GM18868 (cell line): ENCODE data around the gene IL17REL.
"Not testable (repeated sequence)": the region's sequence is repeated elsewhere in the genome, so short reads cannot be mapped to it uniquely, and the experiment has no call there.

Experiments used
- ATAC-seq: cut with Tn5 transposase; IDR thresholded peaks from one replicate; pipeline ENCODE4 v1.9.1; 2021; ENCODE audit warnings: mild to moderate bottlenecking, moderate library complexity; ENCODE audit not compliant: unreplicated experiment

IL17REL gene

GRCh38 chr22:49992921-49993648 is 19.5 kb downstream of the IL17REL start:
- ATAC-seq: no peak

DNA sequence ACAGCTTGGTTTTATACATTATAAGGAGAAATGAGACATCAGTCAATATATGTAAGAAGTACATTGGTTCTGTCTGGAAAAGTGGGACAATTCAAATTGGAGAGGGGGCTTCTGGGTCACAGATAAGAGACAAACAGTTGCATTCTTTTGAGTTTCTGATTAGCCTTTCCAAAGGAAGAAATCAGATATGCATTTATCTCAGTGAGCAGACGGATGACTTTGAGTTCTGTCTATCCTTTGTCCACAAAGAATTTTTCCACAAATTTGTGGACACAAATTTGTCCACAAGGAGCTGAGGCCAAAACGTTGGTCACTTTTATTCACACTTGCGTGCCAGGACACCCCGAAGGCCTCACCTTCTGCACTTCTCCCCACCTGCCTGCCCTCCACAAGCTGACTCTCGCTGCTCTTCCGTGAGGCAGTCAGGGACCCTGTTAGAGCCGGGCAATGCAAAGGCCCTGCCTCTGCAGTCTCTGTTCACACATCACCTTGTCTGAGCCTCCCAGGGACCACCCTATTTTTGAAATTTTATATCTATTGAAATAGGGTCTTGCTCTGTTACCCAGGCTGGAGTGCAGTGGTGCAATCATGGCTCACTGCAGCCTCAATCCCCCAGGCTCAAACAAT is 20.5 kb downstream of the IL17REL start:
- no peak for ATAC-seq

DNA sequence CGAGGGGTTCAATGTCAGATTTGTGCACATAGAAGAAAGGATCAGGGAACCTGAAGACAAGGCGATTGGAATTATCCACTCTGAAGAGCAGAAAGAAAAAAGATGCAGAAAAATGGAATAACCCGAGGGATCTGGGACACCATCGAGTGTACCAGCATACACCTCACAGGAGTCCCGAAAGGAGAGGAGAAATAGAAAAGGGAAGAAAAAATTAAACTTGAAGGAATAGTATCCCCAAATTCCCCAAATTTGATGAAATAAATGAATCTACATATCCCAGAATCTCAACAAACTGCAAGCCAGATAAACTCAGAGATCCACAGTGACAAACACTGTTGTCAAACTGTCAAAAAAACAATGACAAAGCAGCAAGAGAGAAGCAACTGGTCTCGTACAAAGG is 21.4 kb downstream of the IL17REL start:
- no peak for ATAC-seq

DNA sequence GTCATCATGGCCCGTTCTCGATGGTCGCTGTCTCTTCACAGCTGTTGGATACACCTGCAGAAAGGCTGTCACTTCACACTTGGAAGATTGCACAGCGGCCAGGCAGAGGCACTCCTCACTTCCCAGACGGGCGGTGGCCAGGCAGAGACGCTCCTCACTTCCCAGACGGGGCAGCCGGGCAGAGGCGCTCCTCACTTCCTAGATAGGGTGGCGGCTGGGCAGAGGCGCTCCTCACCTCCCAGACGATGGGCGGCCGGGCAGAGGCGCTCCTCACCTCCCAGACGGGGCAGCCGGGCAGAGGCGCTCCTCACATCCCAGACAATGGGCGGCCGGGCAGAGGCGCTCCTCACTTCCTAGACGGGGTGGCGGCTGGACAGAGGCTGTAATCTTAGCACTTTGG is 22.7 kb downstream of the IL17REL start:
- not testable (repeated sequence) for ATAC-seq

- ATAC-seq: no peak
Observed at GRCh38 chr22:49986325-49986724, 26.2 kb downstream of the IL17REL start.

DNA sequence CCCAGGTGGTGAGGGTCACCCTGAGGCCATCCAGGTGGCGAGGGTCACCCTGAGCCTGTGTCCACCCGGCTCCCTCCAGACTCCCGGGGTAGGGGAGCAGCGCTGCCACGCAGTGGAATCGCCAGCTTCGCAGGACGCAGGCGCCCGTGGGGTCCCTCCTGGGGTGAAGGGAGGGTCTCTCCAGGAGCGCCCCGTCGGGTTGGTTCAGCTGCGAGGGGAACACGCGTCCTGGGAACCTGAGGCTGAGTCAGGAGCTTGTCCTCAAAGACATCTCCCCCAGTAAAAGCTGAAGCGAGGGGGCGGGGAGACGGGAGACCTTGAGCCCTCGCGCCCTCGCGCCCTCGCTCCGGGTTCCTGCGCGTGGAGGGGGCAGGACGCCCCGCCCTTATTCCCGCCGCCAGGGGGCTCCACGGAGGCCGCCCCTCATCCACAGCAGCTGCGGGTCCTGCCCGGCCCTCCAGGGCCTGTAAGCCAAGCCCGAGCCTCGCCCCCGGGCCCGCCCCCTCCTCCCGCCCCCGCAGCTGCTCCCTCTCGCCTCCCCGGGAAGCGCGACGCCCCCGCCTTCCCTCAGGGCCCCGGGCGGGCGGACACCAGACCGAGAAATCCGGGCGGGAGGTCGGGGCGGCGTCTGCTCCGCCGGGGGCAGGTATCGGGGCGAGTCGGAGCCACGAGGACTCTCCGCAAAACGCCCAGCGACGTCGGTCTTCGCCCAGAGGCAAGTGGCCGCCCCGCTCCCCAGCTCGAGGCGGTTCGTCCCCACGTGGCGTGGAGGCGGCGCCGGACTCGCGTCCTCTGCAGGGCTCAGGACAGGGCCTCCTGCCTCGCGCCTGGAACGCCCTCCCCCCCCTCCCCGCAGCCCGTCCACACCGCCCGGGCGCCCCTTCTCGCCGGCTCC is 29.2 kb downstream of the IL17REL start:
- no peak for ATAC-seq

DNA sequence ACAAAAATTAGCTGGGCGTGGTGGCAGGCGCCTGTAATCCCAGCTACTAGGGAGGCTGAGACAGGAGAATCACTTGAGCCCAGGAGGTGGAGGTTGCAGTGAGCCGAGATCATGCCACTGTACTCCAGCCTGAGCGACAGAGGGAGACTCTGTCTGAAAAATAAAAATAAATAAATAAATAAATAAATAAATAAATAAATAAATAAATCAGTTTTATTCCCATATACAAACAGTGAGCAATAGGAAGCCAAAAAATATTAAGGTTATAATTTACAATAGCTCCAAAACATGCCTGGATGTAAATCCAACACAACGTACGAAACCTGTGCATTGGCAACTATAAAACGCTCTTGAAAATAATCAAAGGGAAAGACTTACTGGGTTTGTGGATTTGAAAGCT is 30.8 kb downstream of the IL17REL start:
- ATAC-seq: not testable (repeated sequence)

DNA sequence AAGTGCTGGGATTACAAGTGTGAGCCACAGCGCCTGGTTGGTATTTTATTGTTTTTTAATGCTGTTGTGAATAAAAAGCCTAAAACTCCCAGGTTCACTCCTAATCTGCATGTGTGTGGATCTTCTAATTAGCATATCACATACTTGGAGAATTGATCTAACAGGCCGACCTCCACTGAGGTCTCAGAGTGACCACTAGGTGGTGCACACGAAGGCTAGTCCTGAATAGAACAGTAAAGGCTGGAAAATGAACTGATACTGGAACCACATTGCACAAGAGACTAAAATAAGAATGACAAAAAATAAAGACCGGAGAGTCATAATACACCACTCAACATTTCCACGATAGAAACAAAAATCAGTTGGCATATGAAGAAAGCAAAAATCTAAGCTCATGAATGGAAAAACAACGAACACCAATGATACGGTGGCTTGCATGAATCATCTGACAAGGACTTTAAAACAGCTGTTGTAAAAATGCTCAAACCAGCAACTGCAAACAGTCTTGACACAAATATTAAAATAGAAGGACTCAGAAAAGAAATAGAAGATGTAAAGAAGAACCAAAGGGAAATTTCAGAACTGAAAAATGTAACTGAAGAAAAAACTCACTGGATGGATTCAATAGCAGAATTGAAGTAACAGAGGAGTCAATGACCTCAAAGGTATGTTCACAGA is 32.8 kb downstream of the IL17REL start:
- no peak for ATAC-seq

GRCh38 chr22:49977578-49977977 is 35.0 kb downstream of the IL17REL start:
- no peak for ATAC-seq

DNA sequence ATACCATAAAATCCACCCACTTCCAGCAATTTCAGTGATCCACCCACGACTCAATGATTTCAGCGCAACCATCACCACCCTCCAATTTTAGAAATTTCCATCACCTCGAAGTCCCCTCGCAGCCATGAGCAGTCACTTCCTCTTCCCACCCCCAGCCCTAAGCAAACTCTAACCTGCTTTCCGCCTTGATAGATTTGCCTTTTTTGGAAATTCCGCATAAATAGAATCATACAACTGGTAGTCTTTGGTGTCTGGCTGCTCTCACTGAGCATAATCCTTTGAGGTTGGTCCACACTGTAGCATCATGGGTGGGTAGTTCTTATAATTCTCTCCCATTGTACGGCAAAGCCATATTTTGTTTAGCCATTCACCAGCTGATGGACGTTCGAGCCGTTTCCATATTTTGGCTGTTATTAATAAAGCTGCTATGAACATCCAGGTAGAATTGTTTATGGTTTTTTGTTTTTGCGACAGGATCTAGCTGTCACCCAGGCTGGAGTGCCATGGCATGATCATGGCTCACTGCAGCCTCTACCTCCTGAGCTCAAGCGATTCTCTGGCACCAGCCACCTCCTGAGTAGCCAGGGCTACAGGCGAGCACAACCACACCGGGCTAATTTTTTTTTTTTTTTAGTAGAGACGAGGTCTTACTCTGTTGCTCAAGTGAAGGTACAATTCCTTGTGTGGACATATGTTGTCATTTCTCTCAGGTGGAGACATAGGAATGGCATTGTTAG is 36.0 kb downstream of the IL17REL start:
- ATAC-seq: no peak

DNA sequence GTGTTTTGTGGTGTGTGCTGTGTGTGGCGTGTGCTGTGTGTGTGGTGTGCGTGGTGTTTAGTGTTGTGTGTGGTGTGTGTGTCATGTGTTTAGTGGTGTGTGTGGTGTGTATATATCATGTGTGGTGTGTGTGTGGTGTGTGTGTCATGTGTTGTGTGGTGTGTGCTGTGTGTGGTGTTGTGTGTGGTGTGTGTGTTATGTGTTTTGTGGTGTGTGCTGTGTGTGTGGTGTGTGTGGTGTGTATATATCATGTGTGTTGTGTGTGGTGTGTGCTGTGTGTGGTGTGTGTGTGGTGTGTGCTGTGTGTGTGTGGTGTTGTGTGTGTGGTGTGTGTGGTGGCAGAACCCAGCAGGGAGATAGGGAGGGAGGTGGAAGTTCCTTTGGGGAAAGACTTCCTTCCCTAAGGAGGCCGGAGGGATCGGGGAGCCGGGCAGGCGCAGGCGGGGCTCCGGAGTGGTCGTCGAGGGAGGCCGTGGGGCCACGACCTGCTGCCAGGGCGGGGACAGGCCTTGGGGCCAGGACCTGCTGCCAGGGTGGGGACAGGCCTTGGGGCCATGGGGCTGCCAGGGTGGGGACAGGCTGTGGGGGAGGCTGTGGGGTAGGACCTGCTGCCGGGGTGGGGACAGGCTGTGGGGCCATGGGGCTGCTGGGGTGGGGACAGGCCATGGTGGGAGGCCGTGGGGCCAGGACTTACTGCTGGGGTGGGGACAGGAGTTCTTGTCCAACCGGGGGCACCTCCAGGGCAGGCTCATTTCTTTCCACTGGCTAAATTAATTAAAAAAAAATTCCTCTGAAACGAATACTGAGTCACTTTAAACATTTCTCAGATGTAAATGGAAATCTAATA is 36.8 kb downstream of the IL17REL start:
- no peak for ATAC-seq

DNA sequence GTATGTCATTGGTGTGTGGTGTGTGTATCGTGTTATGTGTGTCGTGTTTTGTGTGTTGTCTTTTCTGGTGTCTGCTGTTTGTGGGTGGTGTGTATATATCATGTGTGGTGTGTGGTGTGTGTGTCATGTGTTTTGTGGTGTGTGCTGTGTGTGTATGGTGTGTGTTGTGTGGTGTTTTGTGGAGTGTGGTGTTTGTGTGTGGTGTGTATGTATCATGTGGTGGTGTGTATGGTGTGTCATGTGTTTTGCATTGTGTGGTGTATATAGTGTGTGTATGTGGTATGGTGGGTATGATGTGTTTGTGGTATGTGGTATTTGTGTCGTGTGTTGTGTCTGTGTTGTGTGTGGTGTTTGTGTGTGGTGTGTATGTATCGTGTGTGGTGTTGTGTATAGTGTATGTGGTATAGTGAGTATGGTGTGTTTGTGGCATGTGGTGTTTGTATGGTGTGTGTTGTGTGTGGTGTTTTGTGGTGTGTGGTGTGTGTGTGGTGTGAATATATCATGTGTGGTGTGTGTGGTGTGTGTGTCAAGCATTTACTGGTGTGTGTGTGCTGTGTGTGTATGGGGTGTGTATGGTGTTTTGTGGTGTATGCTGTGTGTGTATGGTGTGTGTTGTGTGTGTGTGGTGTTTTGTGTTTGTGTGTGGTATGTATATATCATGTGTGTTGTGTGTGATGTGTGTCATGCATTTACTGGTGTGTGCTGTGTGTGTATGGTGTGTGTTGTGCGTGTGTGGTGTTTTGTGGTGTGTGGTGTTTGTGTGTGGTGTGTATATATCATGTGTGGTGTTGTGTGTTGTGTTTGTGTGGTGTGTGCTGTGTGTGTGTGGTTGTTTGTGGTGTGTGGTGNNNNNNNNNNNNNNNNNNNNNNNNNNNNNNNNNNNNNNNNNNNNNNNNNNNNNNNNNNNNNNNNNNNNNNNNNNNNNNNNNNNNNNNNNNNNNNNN is 39.3 kb downstream of the IL17REL start:
- ATAC-seq: no peak

DNA sequence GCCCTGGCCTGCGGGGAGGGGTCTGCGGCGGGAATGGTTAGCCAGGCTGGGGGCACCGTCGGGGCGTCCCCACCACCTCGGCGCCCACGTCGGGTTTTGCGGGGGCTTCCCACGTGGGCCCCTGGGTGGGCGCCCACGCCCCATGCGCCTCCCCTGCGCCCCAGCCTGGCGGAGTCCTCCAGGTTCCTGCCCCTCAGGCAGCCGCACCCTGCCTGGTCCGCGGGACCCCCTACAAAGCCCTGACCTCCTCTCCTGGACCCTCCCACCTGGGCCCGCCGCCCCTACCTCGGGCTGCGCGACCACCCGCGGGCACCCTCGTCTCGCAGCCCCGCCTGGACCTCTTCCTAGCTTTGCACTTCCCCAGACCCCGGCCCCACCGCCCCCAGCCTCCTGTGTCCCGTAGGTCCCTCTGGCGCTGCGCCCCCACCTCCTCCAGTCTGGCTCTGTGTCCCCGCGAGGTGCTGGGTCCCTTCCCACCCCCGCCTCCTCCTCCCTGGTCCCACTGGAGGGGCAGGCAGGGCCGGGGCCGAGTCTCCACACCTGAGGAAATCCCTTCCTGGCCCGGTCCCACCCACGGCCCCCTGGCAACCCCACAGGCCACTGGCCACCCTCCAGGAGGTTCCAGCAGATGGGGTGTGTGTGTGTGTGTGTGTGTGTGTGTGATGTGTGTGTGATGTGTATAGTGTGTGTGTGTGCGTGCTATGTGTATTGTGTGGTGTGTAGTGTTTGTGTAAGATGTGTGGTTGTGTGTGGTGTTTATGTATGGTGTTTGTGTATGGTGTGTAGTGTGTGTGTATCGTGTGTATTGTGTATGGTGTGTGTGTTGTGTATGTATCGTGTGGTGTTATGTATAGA is 40.2 kb downstream of the IL17REL start:
- no peak for ATAC-seq

GRCh38 chr22:49971232-49972162 is 41.1 kb downstream of the IL17REL start:
- ATAC-seq: peak; percentile 20

DNA sequence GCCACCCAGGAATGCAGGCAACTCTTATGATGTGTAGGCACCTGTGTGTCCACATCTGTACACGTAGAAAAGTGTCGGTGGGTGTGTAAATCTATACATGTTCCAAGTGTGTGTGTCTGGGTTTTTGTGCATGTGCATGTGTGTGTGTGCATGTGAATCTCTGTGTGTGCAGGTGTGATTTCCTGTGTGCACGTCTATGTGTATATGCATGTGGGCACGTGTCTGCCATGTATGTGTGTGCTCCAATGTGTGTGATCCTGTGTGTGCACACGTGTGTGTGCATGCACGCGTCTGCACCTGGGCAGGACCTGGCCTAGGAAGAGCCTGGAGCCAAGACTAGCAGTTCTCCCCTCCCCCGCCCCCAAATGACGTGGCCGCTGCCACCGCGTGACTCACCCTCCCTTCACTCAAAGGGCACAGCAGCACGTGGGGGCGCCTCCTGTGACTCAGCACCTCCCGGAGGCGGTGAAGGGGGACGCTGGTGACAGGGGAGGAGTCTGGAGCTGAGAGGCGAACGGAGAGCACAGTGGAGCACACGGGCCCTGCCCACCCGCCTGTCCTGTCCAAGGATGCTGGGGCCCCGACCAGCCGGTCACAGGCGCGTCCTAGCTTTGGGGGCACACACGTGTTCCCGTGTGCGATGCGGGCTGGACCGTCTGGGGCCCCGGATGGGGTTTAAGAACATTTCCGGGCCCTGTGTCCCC is 41.9 kb downstream of the IL17REL start:
- peak; percentile 78 for ATAC-seq
